HG03457 (cell line): ENCODE measurements around the gene GIMAP5.

ENCODE experiments used
- ATAC-seq: cut with Tn5 transposase; IDR thresholded peaks from one replicate; pipeline ENCODE4 v1.9.1; 2021; ENCODE audit warnings: moderate number of reproducible peaks; ENCODE audit not compliant: unreplicated experiment

Gene GIMAP5

GRCh38 chr7:150737265-150738055, at the start of gene GIMAP5:
Gene GIMAP5 (plus strand): TSS chr7:150737418. CDS start chr7:150740885, 3,467 bp downstream.
- no peak for ATAC-seq

GRCh38 chr7:150688630-150689029, 48.6 kb upstream of the GIMAP5 start:
- ATAC-seq, result no peak

- no peak for ATAC-seq
Observed at GRCh38 chr7:150695654-150696053, 41.6 kb upstream of the GIMAP5 start.

GRCh38 chr7:150703209-150703608, 34.0 kb upstream of the GIMAP5 start:
- ATAC-seq, result no peak

- no peak for ATAC-seq
Observed at GRCh38 chr7:150715293-150715692, 21.9 kb upstream of the GIMAP5 start.

GRCh38 chr7:150715738-150716137, 21.5 kb upstream of the GIMAP5 start:
- no peak for ATAC-seq

GRCh38 chr7:150716368-150716767, 20.9 kb upstream of the GIMAP5 start, which contains the start of gene GIMAP1:
Gene GIMAP1 (plus strand): TSS chr7:150716613. CDS start chr7:150719048, 2,435 bp downstream.
- peak; percentile 63 for ATAC-seq

GRCh38 chr7:150716939-150717338, 20.3 kb upstream of the GIMAP5 start:
- ATAC-seq, result no peak

GRCh38 chr7:150717814-150718420, 19.3 kb upstream of the GIMAP5 start:
- ATAC-seq, result no peak

GRCh38 chr7:150719436-150719835, 17.8 kb upstream of the GIMAP5 start:
- no peak for ATAC-seq

GRCh38 chr7:150719960-150720891, 17.0 kb upstream of the GIMAP5 start:
- no peak for ATAC-seq

- no peak for ATAC-seq
Observed at GRCh38 chr7:150721970-150722373, 15.2 kb upstream of the GIMAP5 start.

- ATAC-seq, result no peak
Observed at GRCh38 chr7:150722431-150722931, 14.7 kb upstream of the GIMAP5 start.

GRCh38 chr7:150723467-150723866, 13.8 kb upstream of the GIMAP5 start:
- no peak for ATAC-seq

- ATAC-seq, result no peak
Observed at GRCh38 chr7:150727381-150727780, 9.8 kb upstream of the GIMAP5 start.

GRCh38 chr7:150728011-150728410, 9.2 kb upstream of the GIMAP5 start:
- no peak for ATAC-seq

GRCh38 chr7:150728609-150729008, 8.6 kb upstream of the GIMAP5 start:
- ATAC-seq, result no peak

GRCh38 chr7:150731916-150732315, 5.3 kb upstream of the GIMAP5 start:
- ATAC-seq, result no peak

GRCh38 chr7:150732786-150733481, 4.3 kb upstream of the GIMAP5 start:
- ATAC-seq, result no peak

- ATAC-seq, result no peak
Observed at GRCh38 chr7:150733482-150734095, 3.6 kb upstream of the GIMAP5 start.
